PC-3 (cell line): Measurements from ENCODE around the gene SPRED2. TPM values are rescaled to one million over a fixed set of nuclear protein-coding genes. Genes with fewer than 3 reads are reported as not detected.

ENCODE experiments used
- ATAC-seq: fragments of 200-7000 bp; cut with Tn5 transposase; 2 replicates; pipeline ENCODE4 v1.9.1; 2020; ENCODE audit warnings: mild to moderate bottlenecking, moderate library complexity
- BruUV-seq: library from RNA; stranded (reverse); fragments of 400-500 nt; replicated peaks from 2 replicates; lab custom pipeline; 2021; lab: Mats Ljungman, UMichigan
- CTCF ChIA-PET: fragments of 300-600 bp; sonication (Branson Sonifier 250); formaldehyde crosslinking; loops from one replicate; lab custom pipeline; 2022; ENCODE audit warnings: antibody characterized with exemption; lab: Charles Lee
- POLR2A ChIA-PET: fragments of 300-600 bp; sonication (Branson Sonifier 250); formaldehyde crosslinking; loops from one replicate; lab custom pipeline; 2022; ENCODE audit warnings: antibody characterized with exemption; ENCODE audit not compliant: unreplicated experiment; lab: Charles Lee
- DNase-seq: peaks from one replicate; pipeline ENCODE4 v3.0.0-alpha.2; 2015
- H2AFZ ChIP-seq: fragments of 300-600 bp; sonication (generic); 2 replicates; pipeline ENCODE4 v1.6.0; 2016; ENCODE audit warnings: antibody characterized with exemption, low read length
- H3F3A ChIP-seq: fragments of 300-600 bp; sonication (generic); one replicate; pipeline ENCODE4 v1.6.0; 2017; ENCODE audit warnings: antibody characterized with exemption, low read length, control low read depth, mild to moderate bottlenecking; ENCODE audit not compliant: unreplicated experiment
- H3K27ac ChIP-seq: fragments of 300-600 bp; sonication (generic); 2 replicates; pipeline ENCODE4 v1.5.1; 2016; ENCODE audit warnings: mild to moderate bottlenecking, low read length
- H3K27me3 ChIP-seq: fragments of 300-600 bp; sonication (generic); 2 replicates; pipeline ENCODE4 v1.6.1; 2016; ENCODE audit warnings: low read length, mixed read lengths
- H3K36me3 ChIP-seq: fragments of 300-600 bp; sonication (generic); 2 replicates; pipeline ENCODE4 v1.6.1; 2016; ENCODE audit warnings: low read depth, mixed run types, low read length, mixed read lengths
- H3K4me1 ChIP-seq: fragments of 300-600 bp; sonication (generic); 2 replicates; pipeline ENCODE4 v1.5.1; 2016; ENCODE audit warnings: low read length; ENCODE audit not compliant: insufficient read depth
- H3K4me2 ChIP-seq: fragments of 300-600 bp; sonication (generic); 2 replicates; pipeline ENCODE4 v1.6.0; 2016; ENCODE audit warnings: low read length
- H3K4me3 ChIP-seq: fragments of 300-600 bp; sonication (generic); 2 replicates; pipeline ENCODE4 v1.5.1; 2016; ENCODE audit warnings: mild to moderate bottlenecking, low read length, mixed read lengths
- H3K79me2 ChIP-seq: fragments of 300-600 bp; sonication (generic); 2 replicates; pipeline ENCODE4 v1.6.1; 2017; ENCODE audit warnings: low read length, mixed read lengths
- H3K9ac ChIP-seq: fragments of 300-600 bp; sonication (generic); 2 replicates; pipeline ENCODE4 v1.6.0; 2016; ENCODE audit warnings: mild to moderate bottlenecking, low read length
- H3K9me2 ChIP-seq: fragments of 300-600 bp; sonication (generic); replicated peaks from 2 replicates; pipeline ENCODE4 v1.6.1; 2016; ENCODE audit warnings: mixed run types, low read length, mixed read lengths
- H3K9me3 ChIP-seq: fragments of 300-600 bp; sonication (generic); 2 replicates; pipeline ENCODE4 v1.6.1; 2016; ENCODE audit warnings: low read length, mixed read lengths
- H4K20me1 ChIP-seq: fragments of 300-600 bp; sonication (generic); 2 replicates; pipeline ENCODE4 v1.6.1; 2016; ENCODE audit warnings: low read length, mixed read lengths
- EZH2 ChIP-seq: fragments of 300-600 bp; sonication (generic); IDR thresholded peaks from one replicate; pipeline ENCODE4 v1.6.1; 2017; ENCODE audit warnings: antibody characterized with exemption, mild to moderate bottlenecking, low read length; ENCODE audit not compliant: unreplicated experiment
- EZH2phosphoT487 ChIP-seq: fragments of 300-600 bp; sonication (generic); IDR thresholded peaks from 2 replicates; pipeline ENCODE4 v1.6.1; 2018; ENCODE audit warnings: mild to moderate bottlenecking, antibody characterized with exemption, low read length, borderline replicate concordance
- intact Hi-C: fragments of 100-400 bp; cut with micrococcal nuclease; formaldehyde crosslinking; loops from 2 replicates; pipeline ENCODE4 v1.9.0; 2023
- total RNA-seq: library from RNA; depleted of rRNA; stranded (reverse); fragments of >200 nt; gene quantifications from 2 replicates; pipeline ENCODE4 v1.2.3, GENCODE V29; 2014
- TF ChIP-seq, protein P1 (sequence below): fragments of 300-600 bp; sonication (generic); conservative IDR thresholded peaks from 2 replicates; pipeline ENCODE4 v1.5.1; 2017; ENCODE audit warnings: antibody characterized with exemption, low read depth, mild to moderate bottlenecking, low read length

SPRED2 gene
- total RNA-seq, 1 experiment from 2014 or later = 16.2 TPM

DNA sequence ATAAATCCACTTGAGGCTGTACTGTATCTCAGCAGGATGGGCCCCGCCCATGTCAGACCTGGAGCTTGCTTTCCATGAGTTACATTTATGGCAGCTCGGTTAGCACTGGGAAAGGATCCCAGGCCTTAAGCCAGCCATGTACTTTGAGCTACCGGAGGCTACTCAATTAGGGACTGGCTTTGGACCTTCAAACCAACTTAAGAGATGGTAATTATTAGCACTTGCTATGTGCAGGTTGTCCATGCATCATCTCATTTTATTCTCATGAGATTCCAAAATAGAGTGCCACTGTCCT is 140.3 kb downstream of the SPRED2 start:
- DNase-seq = no peak
- Histone ChIP-seq H3F3A (no peaks in the 10 kb centered on the region), H3K27ac (no peak overlapping the region), H3K27me3 (no peaks in the 10 kb centered on the region), H2AFZ (no peak overlapping the region), H3K9me3 (no peaks in the 10 kb centered on the region), H3K9me2 (no peaks in the 10 kb centered on the region), H3K9ac (no peak overlapping the region), H4K20me1 (no peaks in the 10 kb centered on the region), H3K4me2 (no peak overlapping the region), H3K4me3 (no peak overlapping the region), H3K36me3 (no peaks in the 10 kb centered on the region), H3K4me1 (no peaks in the 10 kb centered on the region), H3K79me2 (no peaks in the 10 kb centered on the region)
- ChIA-PET CTCF (no interaction called here), POLR2A (no interaction called here)
- TF ChIP-seq EZH2 (no peak), EZH2phosphoT487 (no peak)
- TF ChIP-seq, protein P1, sequence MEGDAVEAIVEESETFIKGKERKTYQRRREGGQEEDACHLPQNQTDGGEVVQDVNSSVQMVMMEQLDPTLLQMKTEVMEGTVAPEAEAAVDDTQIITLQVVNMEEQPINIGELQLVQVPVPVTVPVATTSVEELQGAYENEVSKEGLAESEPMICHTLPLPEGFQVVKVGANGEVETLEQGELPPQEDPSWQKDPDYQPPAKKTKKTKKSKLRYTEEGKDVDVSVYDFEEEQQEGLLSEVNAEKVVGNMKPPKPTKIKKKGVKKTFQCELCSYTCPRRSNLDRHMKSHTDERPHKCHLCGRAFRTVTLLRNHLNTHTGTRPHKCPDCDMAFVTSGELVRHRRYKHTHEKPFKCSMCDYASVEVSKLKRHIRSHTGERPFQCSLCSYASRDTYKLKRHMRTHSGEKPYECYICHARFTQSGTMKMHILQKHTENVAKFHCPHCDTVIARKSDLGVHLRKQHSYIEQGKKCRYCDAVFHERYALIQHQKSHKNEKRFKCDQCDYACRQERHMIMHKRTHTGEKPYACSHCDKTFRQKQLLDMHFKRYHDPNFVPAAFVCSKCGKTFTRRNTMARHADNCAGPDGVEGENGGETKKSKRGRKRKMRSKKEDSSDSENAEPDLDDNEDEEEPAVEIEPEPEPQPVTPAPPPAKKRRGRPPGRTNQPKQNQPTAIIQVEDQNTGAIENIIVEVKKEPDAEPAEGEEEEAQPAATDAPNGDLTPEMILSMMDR = no peak
- intact Hi-C loops = no loop called here
- no TSS peak for BruUV-seq
- ATAC-seq = peak; percentile 27; the same call in 1 of the 2 replicates

DNA sequence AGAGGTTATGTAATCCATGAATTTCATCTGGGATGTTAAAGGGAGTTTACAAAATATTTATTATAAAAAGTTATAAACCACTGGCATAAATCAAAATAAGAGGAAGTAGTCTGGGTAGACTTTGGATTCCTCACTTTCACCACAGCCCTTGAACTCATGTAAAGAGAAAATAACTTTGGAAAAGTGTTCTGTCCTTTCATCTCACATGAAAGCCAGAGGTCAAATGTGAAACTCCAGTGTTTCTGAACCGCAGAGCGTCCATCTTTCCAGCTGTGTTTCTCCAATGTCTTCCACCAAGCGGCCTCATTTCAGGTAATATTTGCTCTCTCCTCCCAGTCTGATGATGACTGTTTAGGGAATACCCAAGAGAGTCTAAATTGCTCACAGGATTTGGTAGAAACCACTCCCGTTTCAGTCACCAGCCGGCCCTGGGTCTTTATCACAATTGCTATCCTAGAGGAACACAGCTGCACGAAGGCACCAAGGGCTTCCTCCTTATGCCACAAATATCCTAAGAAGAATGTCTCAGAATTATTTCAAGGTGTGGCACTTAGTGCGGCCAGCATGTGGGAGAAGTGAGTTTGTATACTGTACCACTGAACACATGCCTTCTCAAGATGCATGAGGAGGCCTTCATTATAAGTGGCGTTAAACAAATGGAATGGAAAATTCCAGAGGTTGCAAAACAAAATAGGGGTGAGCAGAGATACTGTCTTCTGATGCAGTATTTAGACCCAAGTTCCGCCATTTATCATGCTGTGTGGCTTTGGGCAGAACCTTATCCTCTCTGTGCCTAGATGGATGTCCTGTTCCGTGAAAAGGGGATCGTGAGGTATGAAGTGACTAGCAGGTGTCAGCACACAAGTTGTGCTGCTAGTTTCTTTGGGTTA is 140.9 kb downstream of the SPRED2 start:
- no peaks in the 10 kb centered on the region for H4K20me1 ChIP-seq
- H3K4me2 ChIP-seq = no peak overlapping the region
- no peaks in the 10 kb centered on the region for H3K9me2 ChIP-seq
- H3F3A ChIP-seq = no peaks in the 10 kb centered on the region
- no TSS peak for BruUV-seq
- H3K27me3 ChIP-seq = no peaks in the 10 kb centered on the region
- H3K79me2 ChIP-seq = no peaks in the 10 kb centered on the region
- H3K9me3 ChIP-seq = no peaks in the 10 kb centered on the region
- H3K36me3 ChIP-seq = no peaks in the 10 kb centered on the region
- ChIA-PET POLR2A (no interaction called here), CTCF (no interaction called here)
- ATAC-seq = no peak
- no peaks in the 10 kb centered on the region for H3K4me1 ChIP-seq
- DNase-seq = no peak
- no peak overlapping the region for H3K4me3 ChIP-seq
- no peak overlapping the region for H3K9ac ChIP-seq
- H2AFZ ChIP-seq = no peak overlapping the region
- H3K27ac ChIP-seq = no peak overlapping the region
- TF ChIP-seq, protein P1 = no peak
- no peak for TF ChIP-seq EZH2phosphoT487
- TF ChIP-seq EZH2 = no peak
- intact Hi-C loops = no loop called here

DNA sequence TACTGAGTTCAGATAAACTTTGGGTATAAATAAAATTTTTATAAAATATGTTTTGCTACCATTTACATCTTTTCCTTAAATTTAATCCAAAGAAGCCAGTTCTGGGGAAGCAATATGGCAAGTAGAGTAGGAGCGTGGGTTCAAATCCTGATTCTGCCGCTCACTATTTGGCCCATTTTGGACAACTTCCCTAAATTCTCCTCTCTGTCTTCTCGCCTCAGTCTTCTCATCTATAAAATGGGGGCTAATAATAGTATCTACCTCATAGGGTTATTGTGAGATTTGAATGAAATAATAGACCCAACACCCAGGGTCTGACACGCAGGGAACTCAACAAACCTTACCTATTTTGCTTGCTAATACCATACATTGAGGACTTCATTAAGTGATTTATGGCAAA is 145.0 kb downstream of the SPRED2 start:
- no TSS peak for BruUV-seq
- ATAC-seq (no peak), DNase-seq (no peak)
- Histone ChIP-seq H3K9me2 (no peaks in the 10 kb centered on the region), H2AFZ (no peak overlapping the region), H3K36me3 (no peaks in the 10 kb centered on the region), H3K4me1 (no peaks in the 10 kb centered on the region), H3K9ac (no peak overlapping the region), H3F3A (no peaks in the 10 kb centered on the region), H3K27ac (no peak overlapping the region), H3K9me3 (no peaks in the 10 kb centered on the region), H3K4me2 (no peak overlapping the region), H3K27me3 (no peaks in the 10 kb centered on the region), H4K20me1 (no peaks in the 10 kb centered on the region), H3K4me3 (no peak overlapping the region), H3K79me2 (no peaks in the 10 kb centered on the region)
- ChIA-PET CTCF (no interaction called here), POLR2A (no interaction called here)
- TF ChIP-seq, protein P1 = no peak
- no peak for TF ChIP-seq EZH2phosphoT487
- TF ChIP-seq EZH2 = no peak
- intact Hi-C loops = no loop called here
